HG03571 (cell line): ENCODE data around the gene ATP2A1.
"Not testable (repeated sequence)": the region's sequence is repeated elsewhere in the genome, so short reads cannot be mapped to it uniquely, and the experiment has no call there.

Source experiments
- ATAC-seq: cut with Tn5 transposase; IDR thresholded peaks from one replicate; pipeline ENCODE4 v1.9.1; 2021; ENCODE audit not compliant: unreplicated experiment

The ATP2A1 gene

DNA sequence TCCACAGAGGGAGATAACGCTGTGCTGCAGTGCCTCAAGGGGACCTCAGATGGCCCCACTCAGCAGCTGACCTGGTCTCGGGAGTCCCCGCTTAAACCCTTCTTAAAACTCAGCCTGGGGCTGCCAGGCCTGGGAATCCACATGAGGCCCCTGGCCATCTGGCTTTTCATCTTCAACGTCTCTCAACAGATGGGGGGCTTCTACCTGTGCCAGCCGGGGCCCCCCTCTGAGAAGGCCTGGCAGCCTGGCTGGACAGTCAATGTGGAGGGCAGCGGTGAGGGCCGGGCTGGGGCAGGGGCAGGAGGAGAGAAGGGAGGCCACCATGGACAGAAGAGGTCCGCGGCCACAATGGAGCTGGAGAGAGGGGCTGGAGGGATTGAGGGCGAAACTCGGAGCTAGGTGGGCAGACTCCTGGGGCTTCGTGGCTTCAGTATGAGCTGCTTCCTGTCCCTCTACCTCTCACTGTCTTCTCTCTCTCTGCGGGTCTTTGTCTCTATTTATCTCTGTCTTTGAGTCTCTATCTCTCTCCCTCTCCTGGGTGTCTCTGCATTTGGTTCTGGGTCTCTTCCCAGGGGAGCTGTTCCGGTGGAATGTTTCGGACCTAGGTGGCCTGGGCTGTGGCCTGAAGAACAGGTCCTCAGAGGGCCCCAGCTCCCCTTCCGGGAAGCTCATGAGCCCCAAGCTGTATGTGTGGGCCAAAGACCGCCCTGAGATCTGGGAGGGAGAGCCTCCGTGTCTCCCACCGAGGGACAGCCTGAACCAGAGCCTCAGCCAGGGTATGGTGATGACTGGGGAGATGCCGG, 54.3 kb downstream of the ATP2A1 start:
- ATAC-seq: no peak

DNA sequence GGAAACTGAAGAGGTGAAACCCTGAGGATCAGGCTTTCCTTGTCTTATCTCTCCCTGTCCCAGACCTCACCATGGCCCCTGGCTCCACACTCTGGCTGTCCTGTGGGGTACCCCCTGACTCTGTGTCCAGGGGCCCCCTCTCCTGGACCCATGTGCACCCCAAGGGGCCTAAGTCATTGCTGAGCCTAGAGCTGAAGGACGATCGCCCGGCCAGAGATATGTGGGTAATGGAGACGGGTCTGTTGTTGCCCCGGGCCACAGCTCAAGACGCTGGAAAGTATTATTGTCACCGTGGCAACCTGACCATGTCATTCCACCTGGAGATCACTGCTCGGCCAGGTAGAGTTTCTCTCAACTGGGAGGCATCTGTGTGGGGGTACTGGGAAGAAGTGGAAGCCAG, 54.9 kb downstream of the ATP2A1 start:
- no peak for ATAC-seq

DNA sequence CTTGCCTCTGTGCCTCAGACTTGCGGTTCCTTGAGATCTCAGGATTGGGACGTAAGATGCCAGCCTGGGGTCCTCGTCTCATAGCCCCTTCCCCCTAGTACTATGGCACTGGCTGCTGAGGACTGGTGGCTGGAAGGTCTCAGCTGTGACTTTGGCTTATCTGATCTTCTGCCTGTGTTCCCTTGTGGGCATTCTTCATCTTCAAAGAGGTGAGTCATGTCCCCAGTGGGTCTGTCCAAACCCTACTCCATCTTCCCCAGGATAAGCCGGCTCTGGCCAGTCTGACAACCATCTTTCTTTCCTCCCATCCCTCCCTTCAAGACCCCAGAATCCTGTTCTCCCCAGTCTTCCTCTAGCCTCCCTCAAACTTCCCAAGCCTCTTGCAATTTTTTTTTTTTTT, 57.1 kb downstream of the ATP2A1 start:
- no peak for ATAC-seq

- peak; percentile 48 for ATAC-seq
Measured at GRCh38 chr16:28935924-28936783, 57.9 kb downstream of the ATP2A1 start.

GRCh38 chr16:28936784-28937155, 58.5 kb downstream of the ATP2A1 start:
- ATAC-seq: no peak

DNA sequence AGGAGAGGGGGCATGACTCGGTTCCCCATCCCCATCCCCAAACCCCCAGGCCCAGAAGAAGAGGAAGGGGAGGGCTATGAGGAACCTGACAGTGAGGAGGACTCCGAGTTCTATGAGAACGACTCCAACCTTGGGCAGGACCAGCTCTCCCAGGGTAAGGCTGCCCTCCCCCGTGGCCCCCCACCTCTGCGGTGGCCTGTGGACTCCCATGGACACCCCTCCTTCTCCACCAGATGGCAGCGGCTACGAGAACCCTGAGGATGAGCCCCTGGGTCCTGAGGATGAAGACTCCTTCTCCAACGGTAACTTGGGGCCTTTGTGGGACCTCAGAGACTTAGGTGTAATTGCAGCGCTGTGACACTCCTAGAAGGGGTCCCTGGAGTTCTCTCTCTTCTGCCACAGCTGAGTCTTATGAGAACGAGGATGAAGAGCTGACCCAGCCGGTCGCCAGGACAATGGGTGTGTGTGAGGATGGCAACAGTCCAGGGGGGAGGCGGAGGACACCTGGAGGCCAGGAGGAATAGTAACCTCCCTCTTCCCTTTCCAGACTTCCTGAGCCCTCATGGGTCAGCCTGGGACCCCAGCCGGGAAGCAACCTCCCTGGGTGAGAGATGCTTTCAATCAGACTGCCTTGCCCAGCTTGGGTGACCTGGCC, 59.1 kb downstream of the ATP2A1 start:
- no peak for ATAC-seq

GRCh38 chr16:28938721-28939120, 60.4 kb downstream of the ATP2A1 start:
- ATAC-seq: no peak

DNA sequence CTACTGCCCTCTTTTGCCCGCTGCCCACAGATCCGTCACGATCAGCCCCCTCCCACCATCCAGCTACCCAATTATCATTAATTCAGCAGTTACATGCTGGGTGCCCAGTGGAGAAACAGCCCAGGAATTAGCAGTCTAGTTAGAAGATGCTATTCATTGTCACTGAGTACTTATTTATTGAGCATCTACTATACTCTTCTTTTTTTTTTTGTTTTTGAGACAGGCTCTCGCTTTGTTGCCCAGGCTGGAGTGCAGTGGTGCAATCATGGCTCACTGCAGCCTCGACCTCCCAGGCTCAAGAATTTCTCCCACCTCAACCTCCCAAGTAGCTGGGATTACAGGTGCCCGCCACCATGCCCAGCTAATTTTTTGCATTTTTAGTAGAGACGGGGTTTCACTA, 61.5 kb downstream of the ATP2A1 start:
- ATAC-seq: not testable (repeated sequence)

DNA sequence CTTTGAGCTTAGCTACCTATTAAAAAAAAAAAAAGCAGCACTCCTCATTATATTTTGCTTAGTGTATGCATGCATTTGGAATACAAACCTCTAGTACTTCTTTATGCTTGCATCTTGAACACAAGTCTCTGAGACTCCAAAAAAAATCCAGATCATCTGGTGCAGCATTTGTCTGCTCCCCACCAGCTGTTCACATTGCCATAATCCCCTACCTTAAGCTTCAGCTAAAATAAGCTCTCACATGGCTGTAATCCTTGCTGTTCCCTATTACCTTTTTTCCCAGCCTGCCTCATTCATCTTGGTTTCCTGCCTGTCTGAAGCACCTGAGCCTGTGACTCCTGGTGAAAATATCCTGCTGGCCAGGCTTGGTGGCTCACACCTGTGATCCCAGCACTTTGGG, 65.0 kb downstream of the ATP2A1 start:
- ATAC-seq: no peak

DNA sequence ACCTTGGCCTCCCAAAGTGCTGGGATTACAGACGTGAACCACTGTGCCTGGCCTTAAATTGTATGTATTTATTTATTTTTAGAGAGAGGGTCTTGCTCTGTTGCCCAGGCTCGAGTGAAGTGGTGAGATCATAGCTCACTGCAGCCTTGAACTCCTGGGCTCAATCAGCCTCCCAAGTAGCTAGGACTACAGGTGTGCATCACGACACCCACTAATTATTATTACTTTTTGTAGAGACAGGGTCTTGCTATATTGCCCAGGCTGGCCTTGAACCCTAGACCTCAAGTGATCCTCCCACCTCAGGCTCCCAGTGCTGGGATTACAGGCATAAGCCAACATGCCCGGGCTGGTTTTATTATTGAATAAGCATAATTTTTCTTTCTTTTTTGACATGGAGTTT, 68.4 kb downstream of the ATP2A1 start:
- no peak for ATAC-seq

GRCh38 chr16:28950648-28951409, 72.5 kb downstream of the ATP2A1 start, which contains the start of gene NFATC2IP:
Gene NFATC2IP, plus strand, starts transcription at chr16:28950937. Its CDS starts 75 bp downstream, at chr16:28951012.
- peak; percentile 88 for ATAC-seq

DNA sequence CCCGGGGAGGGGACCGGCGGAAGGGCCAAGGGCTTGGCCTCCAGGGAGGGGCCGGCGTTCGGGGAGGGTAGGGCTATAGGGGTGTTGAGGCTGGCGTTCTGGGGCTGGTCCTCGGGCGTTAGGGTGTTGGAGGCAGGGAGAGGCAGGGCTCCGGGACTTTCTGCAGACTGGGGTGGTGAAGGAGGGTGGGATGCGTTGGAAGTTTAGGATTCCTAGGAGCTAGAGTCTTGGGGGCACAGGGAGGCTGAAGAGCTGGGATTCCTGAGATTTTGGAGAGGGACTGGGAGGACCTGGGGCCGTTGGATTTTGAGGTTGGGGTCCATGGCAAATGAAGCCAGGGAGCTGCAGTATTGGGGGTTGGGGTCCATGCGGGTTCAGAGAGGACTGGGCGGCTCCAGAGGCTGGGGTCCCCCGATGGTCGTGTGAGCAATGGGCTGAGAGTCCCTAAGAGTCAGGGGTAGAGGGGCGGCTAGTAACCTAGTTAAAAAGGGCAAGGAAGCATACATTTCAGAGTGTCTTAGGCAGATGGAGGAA, 73.2 kb downstream of the ATP2A1 start:
- peak; percentile 22 for ATAC-seq
